Ishikawa (cell line): ENCODE measurements around the gene HSD17B13.

Source experiments
- EGR1 ChIP-seq: IDR thresholded peaks from 2 replicates; pipeline ENCODE4 v1.6.1; 2012
- FOXM1 ChIP-seq: IDR thresholded peaks from 2 replicates; pipeline ENCODE4 v1.6.1; 2012; ENCODE audit warnings: low read depth, borderline replicate concordance
- NFIC ChIP-seq: IDR thresholded peaks from 2 replicates; pipeline ENCODE4 v1.6.1; 2012
- TAF1 ChIP-seq: IDR thresholded peaks from 2 replicates; pipeline ENCODE4 v1.6.1; 2012; ENCODE audit warnings: low read depth, mild to moderate bottlenecking
- TCF12 ChIP-seq: IDR thresholded peaks from 2 replicates; pipeline ENCODE4 v1.6.1; 2012; ENCODE audit warnings: low read depth
- YY1 ChIP-seq: IDR thresholded peaks from 2 replicates; pipeline ENCODE4 v1.6.1; 2012; ENCODE audit warnings: low read depth
- TF ChIP-seq, protein P1 (sequence below): IDR thresholded peaks from 2 replicates; pipeline ENCODE4 v1.6.1; 2012; ENCODE audit warnings: low read depth, mild to moderate bottlenecking

DNA sequence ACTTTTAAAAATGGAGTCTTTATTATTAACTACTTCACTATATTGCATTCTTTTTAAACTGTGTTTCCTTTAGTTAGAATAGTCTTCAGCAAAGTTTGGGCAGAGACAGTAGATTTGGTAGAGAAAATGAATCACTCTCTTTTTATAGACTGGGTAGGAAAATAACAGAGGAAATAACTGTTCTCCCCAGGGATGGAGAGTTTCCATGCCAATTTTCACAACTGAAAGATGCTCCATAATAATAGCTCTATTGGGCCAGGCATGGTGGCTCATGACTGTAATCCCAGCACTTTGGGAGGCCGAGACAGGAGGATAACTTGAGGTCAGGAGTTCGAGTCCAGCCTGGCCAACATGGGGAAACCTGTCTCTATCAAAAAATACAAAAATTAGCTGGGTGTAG, 13.1 kb downstream of the HSD17B13 start:
- TF ChIP-seq YY1 = no peak
- no peak for TF ChIP-seq NFIC
- no peak for TF ChIP-seq TAF1
- TF ChIP-seq TCF12 = no peak
- no peak for TF ChIP-seq FOXM1
- TF ChIP-seq, protein P1, sequence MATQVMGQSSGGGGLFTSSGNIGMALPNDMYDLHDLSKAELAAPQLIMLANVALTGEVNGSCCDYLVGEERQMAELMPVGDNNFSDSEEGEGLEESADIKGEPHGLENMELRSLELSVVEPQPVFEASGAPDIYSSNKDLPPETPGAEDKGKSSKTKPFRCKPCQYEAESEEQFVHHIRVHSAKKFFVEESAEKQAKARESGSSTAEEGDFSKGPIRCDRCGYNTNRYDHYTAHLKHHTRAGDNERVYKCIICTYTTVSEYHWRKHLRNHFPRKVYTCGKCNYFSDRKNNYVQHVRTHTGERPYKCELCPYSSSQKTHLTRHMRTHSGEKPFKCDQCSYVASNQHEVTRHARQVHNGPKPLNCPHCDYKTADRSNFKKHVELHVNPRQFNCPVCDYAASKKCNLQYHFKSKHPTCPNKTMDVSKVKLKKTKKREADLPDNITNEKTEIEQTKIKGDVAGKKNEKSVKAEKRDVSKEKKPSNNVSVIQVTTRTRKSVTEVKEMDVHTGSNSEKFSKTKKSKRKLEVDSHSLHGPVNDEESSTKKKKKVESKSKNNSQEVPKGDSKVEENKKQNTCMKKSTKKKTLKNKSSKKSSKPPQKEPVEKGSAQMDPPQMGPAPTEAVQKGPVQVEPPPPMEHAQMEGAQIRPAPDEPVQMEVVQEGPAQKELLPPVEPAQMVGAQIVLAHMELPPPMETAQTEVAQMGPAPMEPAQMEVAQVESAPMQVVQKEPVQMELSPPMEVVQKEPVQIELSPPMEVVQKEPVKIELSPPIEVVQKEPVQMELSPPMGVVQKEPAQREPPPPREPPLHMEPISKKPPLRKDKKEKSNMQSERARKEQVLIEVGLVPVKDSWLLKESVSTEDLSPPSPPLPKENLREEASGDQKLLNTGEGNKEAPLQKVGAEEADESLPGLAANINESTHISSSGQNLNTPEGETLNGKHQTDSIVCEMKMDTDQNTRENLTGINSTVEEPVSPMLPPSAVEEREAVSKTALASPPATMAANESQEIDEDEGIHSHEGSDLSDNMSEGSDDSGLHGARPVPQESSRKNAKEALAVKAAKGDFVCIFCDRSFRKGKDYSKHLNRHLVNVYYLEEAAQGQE = no peak
- no peak for TF ChIP-seq EGR1
